Ishikawa (cell line): ENCODE results near the gene APOH.

ENCODE experiments used
- CEBPB ChIP-seq: IDR thresholded peaks from 2 replicates; pipeline ENCODE4 v1.6.1; 2012
- CREB1 ChIP-seq: IDR thresholded peaks from 2 replicates; pipeline ENCODE4 v1.6.1; 2012; ENCODE audit warnings: low read depth
- EGR1 ChIP-seq: IDR thresholded peaks from 2 replicates; pipeline ENCODE4 v1.6.1; 2012
- EP300 ChIP-seq: IDR thresholded peaks from 2 replicates; pipeline ENCODE4 v1.6.1; 2012; ENCODE audit warnings: borderline replicate concordance
- FOXM1 ChIP-seq: IDR thresholded peaks from 2 replicates; pipeline ENCODE4 v1.6.1; 2012; ENCODE audit warnings: low read depth, borderline replicate concordance
- NFIC ChIP-seq: IDR thresholded peaks from 2 replicates; pipeline ENCODE4 v1.6.1; 2012
- RAD21 ChIP-seq: IDR thresholded peaks from 2 replicates; pipeline ENCODE4 v1.6.1; 2012; ENCODE audit warnings: low read depth
- REST ChIP-seq: IDR thresholded peaks from 2 replicates; pipeline ENCODE4 v1.6.1; 2012; ENCODE audit warnings: low read depth, mild to moderate bottlenecking
- TAF1 ChIP-seq: IDR thresholded peaks from 2 replicates; pipeline ENCODE4 v1.6.1; 2012; ENCODE audit warnings: low read depth, mild to moderate bottlenecking
- TCF12 ChIP-seq: IDR thresholded peaks from 2 replicates; pipeline ENCODE4 v1.6.1; 2012; ENCODE audit warnings: low read depth
- TEAD4 ChIP-seq: IDR thresholded peaks from 2 replicates; pipeline ENCODE4 v1.6.1; 2012
- USF1 ChIP-seq: IDR thresholded peaks from 2 replicates; pipeline ENCODE4 v1.6.1; 2012
- YY1 ChIP-seq: IDR thresholded peaks from 2 replicates; pipeline ENCODE4 v1.6.1; 2012; ENCODE audit warnings: low read depth
- ZBTB7A ChIP-seq: IDR thresholded peaks from 2 replicates; pipeline ENCODE4 v1.6.1; 2012; ENCODE audit warnings: low read depth
- TF ChIP-seq, protein P1 (sequence below): IDR thresholded peaks from 2 replicates; pipeline ENCODE4 v1.6.1; 2012

APOH gene

DNA sequence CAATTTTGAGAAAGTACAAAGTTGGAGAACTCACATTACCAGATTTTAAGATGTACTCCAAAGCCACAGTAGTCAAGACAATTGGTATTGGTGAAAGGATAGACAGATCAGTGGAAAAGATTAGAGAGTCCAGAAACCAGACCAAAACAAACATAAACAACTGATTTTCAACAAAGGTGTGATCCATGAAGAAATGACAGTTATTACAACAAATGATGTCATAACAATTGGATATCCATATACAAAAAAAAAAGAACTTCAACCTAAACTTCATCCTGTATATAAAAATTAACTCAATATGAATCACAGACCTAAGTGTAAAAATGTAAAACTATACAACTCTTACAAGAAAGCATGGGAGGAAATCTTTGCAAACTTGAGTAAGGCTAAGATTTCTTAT, 45.7 kb downstream of the APOH start:
- no peak for TF ChIP-seq REST
- TF ChIP-seq EGR1 = no peak
- no peak for TF ChIP-seq YY1
- TF ChIP-seq CREB1 = no peak
- no peak for TF ChIP-seq ZBTB7A
- TF ChIP-seq TCF12 = no peak
- no peak for TF ChIP-seq EP300
- TF ChIP-seq TEAD4 = no peak
- TF ChIP-seq CEBPB = no peak
- TF ChIP-seq RAD21 = no peak

DNA sequence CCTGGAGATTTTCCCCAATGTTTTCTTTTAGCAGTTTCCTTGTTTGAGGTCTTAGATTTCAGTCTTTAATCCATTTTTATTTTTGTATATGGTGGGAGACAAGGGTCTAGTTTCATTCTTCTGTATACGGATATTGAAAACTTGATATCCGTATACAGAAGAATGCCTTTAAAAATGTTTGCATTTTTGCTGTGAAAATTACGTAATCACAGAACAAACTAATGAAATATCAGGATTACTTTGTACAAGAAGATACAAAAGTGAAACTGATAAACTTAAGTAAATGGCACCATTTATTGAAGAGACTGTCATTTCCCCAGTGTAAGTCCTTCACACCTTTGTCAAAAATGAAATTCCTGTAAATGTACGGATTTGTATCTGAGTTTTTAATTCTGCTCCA, 50.6 kb downstream of the APOH start:
- TF ChIP-seq RAD21 (no peak), EGR1 (no peak), ZBTB7A (no peak), REST (no peak), TEAD4 (no peak), YY1 (no peak), NFIC (no peak), TCF12 (no peak), CEBPB (no peak), CREB1 (no peak), EP300 (no peak), FOXM1 (no peak), TAF1 (no peak)
- TF ChIP-seq, protein P1, sequence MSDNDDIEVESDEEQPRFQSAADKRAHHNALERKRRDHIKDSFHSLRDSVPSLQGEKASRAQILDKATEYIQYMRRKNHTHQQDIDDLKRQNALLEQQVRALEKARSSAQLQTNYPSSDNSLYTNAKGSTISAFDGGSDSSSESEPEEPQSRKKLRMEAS = no peak

GRCh38 chr17:66177048-66177447, 52.2 kb downstream of the APOH start:
- TF ChIP-seq RAD21 (no peak), TAF1 (no peak), TCF12 (no peak), TEAD4 (no peak), CREB1 (no peak), YY1 (no peak), USF1 (no peak), ZBTB7A (no peak), EP300 (no peak), NFIC (no peak), FOXM1 (no peak), REST (no peak), EGR1 (no peak), CEBPB (no peak)
- TF ChIP-seq, protein P1 = no peak

DNA sequence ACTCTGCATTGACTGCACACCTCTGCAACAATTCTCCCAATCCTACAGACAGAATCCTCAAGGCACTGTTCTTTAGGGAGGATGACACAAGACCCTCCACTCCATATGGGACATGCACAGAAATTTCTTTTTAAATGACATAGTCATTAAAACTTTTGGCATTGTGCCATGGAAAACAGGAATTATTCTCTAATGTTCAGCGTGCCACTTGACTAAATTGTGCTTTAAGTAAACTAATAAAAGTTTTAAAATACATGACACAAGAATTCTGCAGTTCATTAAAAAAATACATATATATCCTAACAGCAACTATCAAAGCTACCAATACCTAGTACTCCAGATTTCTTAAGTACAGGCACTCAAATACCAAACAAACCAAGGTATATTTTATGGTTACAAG, 53.3 kb downstream of the APOH start:
- no peak for TF ChIP-seq FOXM1
- no peak for TF ChIP-seq ZBTB7A
- TF ChIP-seq TEAD4 = no peak
- TF ChIP-seq YY1 = no peak
- TF ChIP-seq REST = no peak
- TF ChIP-seq USF1 = no peak
- TF ChIP-seq CEBPB = no peak
- TF ChIP-seq, protein P1 = no peak
- TF ChIP-seq EGR1 = no peak
- TF ChIP-seq TCF12 = no peak
